DND-41 (cell line): Measurements from ENCODE around the gene DAZAP1.
A peak's percentile ranks its signal among the peaks of the same experiment; 100 is the strongest.

Source experiments
- ATAC-seq: fragments of 200-7000 bp; cut with Tn5 transposase; 3 replicates; pipeline ENCODE4 v1.9.1; 2021; ENCODE audit warnings: low read depth; ENCODE audit not compliant: insufficient read depth
- DNase-seq: peaks from one replicate; pipeline ENCODE4 v3.0.0-alpha.2; 2020
- H2AFZ ChIP-seq: 2 replicates; pipeline ENCODE4 v1.6.0; 2012; ENCODE audit warnings: low read depth, low read length
- H3K27ac ChIP-seq: 2 replicates; pipeline ENCODE4 v1.5.1; 2012; ENCODE audit warnings: low read length, inconsistent platforms
- H3K27me3 ChIP-seq: fragments of 200-600 bp; sonication (generic); 2 replicates; pipeline ENCODE4 v1.6.0; 2012; ENCODE audit warnings: low read length, mild to moderate bottlenecking, inconsistent platforms; ENCODE audit not compliant: insufficient read depth, poor library complexity
- H3K36me3 ChIP-seq: 2 replicates; pipeline ENCODE4 v1.5.1; 2012; ENCODE audit warnings: low read length, inconsistent platforms; ENCODE audit not compliant: insufficient read depth
- H3K4me1 ChIP-seq: 2 replicates; pipeline ENCODE4 v1.5.1; 2012; ENCODE audit warnings: mild to moderate bottlenecking, low read length; ENCODE audit not compliant: insufficient read depth
- H3K4me2 ChIP-seq: 2 replicates; pipeline ENCODE4 v1.6.0; 2012; ENCODE audit warnings: mild to moderate bottlenecking, moderate library complexity, low read length, inconsistent platforms; ENCODE audit not compliant: insufficient read depth
- H3K4me3 ChIP-seq, 2 experiments: fragments of 200-600 bp in 1 of 2; shearing (Covaris generic) in 1 of 2; 2 replicates each; pipeline ENCODE4 v1.5.1; 2012 to 2016; ENCODE audit warnings: inconsistent platforms in 2 of 2, low read length in 2 of 2, mild to moderate bottlenecking in 2 of 2, low read depth in 1 of 2, moderate library complexity in 1 of 2
- H3K79me2 ChIP-seq: 2 replicates; pipeline ENCODE4 v1.6.0; 2012; ENCODE audit warnings: low read length, inconsistent platforms; ENCODE audit not compliant: insufficient read depth
- H3K9ac ChIP-seq: 2 replicates; pipeline ENCODE4 v1.6.0; 2012; ENCODE audit warnings: low read depth, mild to moderate bottlenecking, inconsistent platforms, low read length, moderate library complexity
- H3K9me3 ChIP-seq: 2 replicates; pipeline ENCODE4 v1.5.1; 2012; ENCODE audit warnings: low read length, moderate library complexity, mild to moderate bottlenecking, inconsistent platforms; ENCODE audit not compliant: insufficient read depth, severe bottlenecking
- H4K20me1 ChIP-seq: 2 replicates; pipeline ENCODE4 v1.6.0; 2012; ENCODE audit warnings: low read length; ENCODE audit not compliant: insufficient read depth
- EZH2 ChIP-seq: IDR thresholded peaks from 3 replicates; pipeline ENCODE4 v1.6.1; 2012; ENCODE audit warnings: borderline replicate concordance, low read depth, mild to moderate bottlenecking, moderate library complexity, low read length, inconsistent platforms; ENCODE audit not compliant: severe bottlenecking
- TF ChIP-seq, protein P1 (sequence below): IDR thresholded peaks from 2 replicates; pipeline ENCODE4 v1.5.1; 2012; ENCODE audit warnings: borderline replicate concordance, low read length, moderate library complexity, mild to moderate bottlenecking; ENCODE audit not compliant: poor library complexity, severe bottlenecking; ENCODE audit errors: extremely low read depth

The DAZAP1 gene

DNA sequence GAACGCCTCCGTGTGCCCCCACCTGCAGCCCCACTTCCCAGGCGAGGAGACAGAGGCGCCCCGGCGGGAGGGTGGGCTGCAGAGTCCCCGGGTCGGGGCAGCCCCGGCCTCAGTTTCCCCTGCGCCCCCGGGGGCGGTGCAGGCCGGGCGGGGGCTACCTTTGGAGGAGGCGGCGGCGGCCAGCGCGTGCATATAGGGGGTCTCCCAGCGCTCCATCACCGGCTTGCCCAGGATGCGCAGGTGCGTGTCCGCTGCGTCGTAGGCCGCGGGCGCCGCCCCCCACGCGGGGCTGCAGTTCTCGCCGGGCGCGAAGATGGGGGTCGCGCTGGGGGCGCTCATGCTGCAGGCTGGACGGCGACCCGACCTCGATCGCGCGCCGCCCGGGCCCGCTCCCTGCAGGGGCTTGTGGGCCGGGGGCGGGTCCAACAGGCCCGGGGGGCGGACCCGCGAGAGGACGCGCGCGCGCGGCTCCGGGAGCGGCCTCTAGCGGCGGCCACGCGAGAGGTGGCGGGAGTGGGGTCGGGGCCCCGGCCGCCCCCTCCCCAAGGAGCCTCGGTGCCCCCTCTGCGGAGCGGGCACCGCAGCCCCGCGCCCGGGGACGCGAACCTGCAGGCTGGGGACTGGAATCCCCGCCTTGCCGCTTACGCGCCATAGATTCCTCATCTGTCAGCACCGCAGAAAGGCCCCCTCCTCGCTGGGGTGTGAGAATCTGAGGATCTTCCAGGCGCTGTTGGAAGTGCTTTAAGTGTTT, 6.1 kb upstream of the DAZAP1 start, which contains the start of gene GAMT:
Gene GAMT (minus strand): TSS at position 405 of the 751 bp plus-strand sequence. CDS start 66 bp downstream, at position 339.
- peaks cover 29% of the 10 kb centered on the region for H3K79me2 ChIP-seq
- peak within 1 kb of the TSS; percentile 96 for H3K9ac ChIP-seq
- H4K20me1 ChIP-seq: peaks cover 9% of the 10 kb centered on the region; the same call in 1 of the 2 replicates
- H3K4me2 ChIP-seq: peak within 1 kb of the TSS; percentile 85
- peak; percentile 82 for ATAC-seq
- H3K9me3 ChIP-seq: no peaks in the 10 kb centered on the region
- H3K27ac ChIP-seq: peak within 1 kb of the TSS; percentile 84
- peaks cover 35% of the 10 kb centered on the region for H3K4me1 ChIP-seq
- peak within 1 kb of the TSS; percentile 96 for H2AFZ ChIP-seq
- no peaks in the 10 kb centered on the region for H3K27me3 ChIP-seq
- TF ChIP-seq EZH2: no peak
- TF ChIP-seq, protein P1, sequence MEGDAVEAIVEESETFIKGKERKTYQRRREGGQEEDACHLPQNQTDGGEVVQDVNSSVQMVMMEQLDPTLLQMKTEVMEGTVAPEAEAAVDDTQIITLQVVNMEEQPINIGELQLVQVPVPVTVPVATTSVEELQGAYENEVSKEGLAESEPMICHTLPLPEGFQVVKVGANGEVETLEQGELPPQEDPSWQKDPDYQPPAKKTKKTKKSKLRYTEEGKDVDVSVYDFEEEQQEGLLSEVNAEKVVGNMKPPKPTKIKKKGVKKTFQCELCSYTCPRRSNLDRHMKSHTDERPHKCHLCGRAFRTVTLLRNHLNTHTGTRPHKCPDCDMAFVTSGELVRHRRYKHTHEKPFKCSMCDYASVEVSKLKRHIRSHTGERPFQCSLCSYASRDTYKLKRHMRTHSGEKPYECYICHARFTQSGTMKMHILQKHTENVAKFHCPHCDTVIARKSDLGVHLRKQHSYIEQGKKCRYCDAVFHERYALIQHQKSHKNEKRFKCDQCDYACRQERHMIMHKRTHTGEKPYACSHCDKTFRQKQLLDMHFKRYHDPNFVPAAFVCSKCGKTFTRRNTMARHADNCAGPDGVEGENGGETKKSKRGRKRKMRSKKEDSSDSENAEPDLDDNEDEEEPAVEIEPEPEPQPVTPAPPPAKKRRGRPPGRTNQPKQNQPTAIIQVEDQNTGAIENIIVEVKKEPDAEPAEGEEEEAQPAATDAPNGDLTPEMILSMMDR: peak; percentile 60
- H3K36me3 ChIP-seq: peaks cover 25% of the 10 kb centered on the region
- DNase-seq: peak; percentile 76
- peak within 1 kb of the TSS; percentile 95 to 96 for H3K4me3 ChIP-seq

DNA sequence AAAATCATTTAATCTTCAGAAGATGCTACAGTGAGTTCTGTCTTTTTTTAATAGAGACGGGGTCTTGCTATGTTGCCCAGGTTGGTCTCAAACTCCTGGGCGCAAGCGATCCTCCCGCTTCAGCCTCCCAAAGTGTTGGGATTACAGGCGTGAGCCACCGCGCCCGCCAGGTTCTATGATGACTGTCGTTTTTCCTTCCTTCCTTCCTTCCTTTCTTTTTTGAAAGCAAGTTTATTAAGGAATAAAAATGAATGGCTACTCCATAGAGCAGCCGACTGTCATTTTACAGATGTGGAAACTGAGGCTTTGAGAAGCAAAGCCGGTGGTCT, 5.5 kb upstream of the DAZAP1 start:
- no peaks in the 10 kb centered on the region for H3K9me3 ChIP-seq
- TF ChIP-seq EZH2: no peak
- TF ChIP-seq, protein P1: no peak
- peak overlapping the region; percentile 96 for H3K9ac ChIP-seq
- ATAC-seq (no peak), DNase-seq (no peak)
- no peaks in the 10 kb centered on the region for H3K27me3 ChIP-seq
- H3K4me2 ChIP-seq: peak overlapping the region; percentile 85
- peak overlapping the region; percentile 84 for H3K27ac ChIP-seq
- H2AFZ ChIP-seq: peak overlapping the region; percentile 96
- peak overlapping the region; percentile 95 to 96 for H3K4me3 ChIP-seq
- peaks cover 29% of the 10 kb centered on the region for H3K79me2 ChIP-seq
- peaks cover 7% of the 10 kb centered on the region; the same call in 1 of the 2 replicates for H4K20me1 ChIP-seq
- H3K4me1 ChIP-seq: peaks cover 41% of the 10 kb centered on the region
- peaks cover 24% of the 10 kb centered on the region for H3K36me3 ChIP-seq

DNA sequence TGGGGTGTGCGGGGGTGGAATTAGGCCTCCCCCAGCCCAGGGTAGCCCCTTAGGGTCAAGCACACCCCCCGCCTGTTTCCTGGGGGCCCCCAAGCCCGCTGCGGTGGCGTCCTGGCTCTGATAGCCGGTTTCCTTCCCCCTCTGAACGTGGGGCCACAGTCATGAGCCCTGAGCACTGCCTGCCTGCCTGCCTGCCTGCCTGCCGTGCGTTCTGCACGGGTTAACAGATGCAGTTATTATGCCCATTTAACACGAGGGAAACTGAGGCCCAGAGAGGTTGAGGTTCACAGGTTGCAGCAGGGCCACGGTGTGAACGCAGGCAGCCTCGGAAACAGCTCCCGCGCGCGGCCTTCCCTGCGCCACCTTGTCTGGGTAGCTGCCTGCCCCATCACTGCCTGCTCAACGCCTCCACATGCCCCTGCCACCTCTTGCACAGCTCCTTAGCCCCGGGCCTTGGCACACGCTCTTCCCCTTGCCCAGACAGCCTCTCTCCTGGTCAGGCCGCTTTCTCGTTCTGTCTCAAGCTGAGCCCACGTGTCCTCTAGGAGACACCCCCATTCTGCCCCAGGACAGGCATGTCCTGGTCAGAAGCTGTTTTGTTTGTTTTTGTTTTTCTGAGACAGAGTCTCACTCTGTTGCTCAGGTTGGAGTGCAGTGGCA, 4.8 kb upstream of the DAZAP1 start:
- Histone ChIP-seq H4K20me1 (peaks cover 7% of the 10 kb centered on the region; the same call in 1 of the 2 replicates), H3K4me1 (peaks cover 43% of the 10 kb centered on the region), H3K79me2 (peaks cover 30% of the 10 kb centered on the region), H3K27me3 (no peaks in the 10 kb centered on the region), H3K36me3 (peaks cover 18% of the 10 kb centered on the region), H3K4me2 (peak overlapping the region; percentile 85), H2AFZ (no peak overlapping the region), H3K9me3 (no peaks in the 10 kb centered on the region), H3K4me3 (peak overlapping the region in 1 of 2 experiments; percentile 96; a peak in 2 of 4 replicates), H3K9ac (peak overlapping the region; percentile 96; the same call in 1 of the 2 replicates), H3K27ac (no peak overlapping the region)
- no peak for DNase-seq
- no peak for ATAC-seq
- TF ChIP-seq EZH2: no peak
- TF ChIP-seq, protein P1: no peak
